HCT116 (cell line): Measurements from ENCODE around the gene SLC16A13. TPM values are rescaled to one million over a fixed set of nuclear protein-coding genes. Genes with fewer than 3 reads are reported as not detected.

Experiments
- ATAC-seq: fragments of 200-7000 bp; cut with Tn5 transposase; 2 replicates; pipeline ENCODE4 v1.9.1; 2020; ENCODE audit warnings: mild to moderate bottlenecking, moderate library complexity
- BruUV-seq: library from RNA; stranded (reverse); fragments of 400-500 nt; replicated peaks from 2 replicates; lab custom pipeline; 2021; lab: Mats Ljungman, UMichigan
- CTCF ChIA-PET: fragments of 300-600 bp; sonication (Branson Sonifier 250); formaldehyde crosslinking; loops from one replicate; lab custom pipeline; 2021; ENCODE audit warnings: antibody characterized with exemption; lab: Charles Lee
- POLR2A ChIA-PET: fragments of 300-600, 350-600 bp; sonication (Branson Sonifier 250); formaldehyde crosslinking; loops from one replicate; lab custom pipeline; 2021; ENCODE audit warnings: antibody characterized with exemption; lab: Charles Lee
- RAD21 ChIA-PET, 2 experiments: fragments of 300-600 bp; sonication (Branson Sonifier 250); formaldehyde crosslinking; loops; one replicate each; lab custom pipeline; 2023; ENCODE audit warnings: low total read pairs in 2 of 2; ENCODE audit not compliant: uncharacterized antibody in 2 of 2, unreplicated experiment in 2 of 2, low non-redundant PET in 1 of 2; lab: Charles Lee
- DNase-seq: peaks from one replicate; pipeline ENCODE4 v3.0.0-alpha.2; 2010; ENCODE audit warnings: low read depth, low spot score
- H2AFZ ChIP-seq: fragments of 200-600 bp; shearing (Covaris generic), sonication (generic); 2 replicates; pipeline ENCODE4 v1.6.1; 2017; ENCODE audit warnings: low read depth, mixed run types, mixed read lengths, antibody characterized with exemption, low read length; ENCODE audit not compliant: poor library complexity, severe bottlenecking
- H3K27ac ChIP-seq: 2 replicates; pipeline ENCODE4 v1.5.1; 2012; ENCODE audit warnings: low read depth, low read length
- H3K27me3 ChIP-seq: fragments of 200-600 bp; sonication (generic); 2 replicates; pipeline ENCODE4 v1.6.1; 2016; ENCODE audit warnings: mixed run types, low read length, mixed read lengths; ENCODE audit not compliant: insufficient read depth
- H3K36me3 ChIP-seq, 2 experiments: fragments of 200-500 bp in 1 of 2; fragments of 200-600 bp in 1 of 2; sonication (Bioruptor generic) in 1 of 2; sonication (generic) in 1 of 2; 2 replicates each; pipeline versions ENCODE4 v1.5.1 to v1.6.1; 2014 to 2016; ENCODE audit warnings: low read length in 2 of 2, inconsistent platforms in 1 of 2, mixed read lengths in 1 of 2, mixed run types in 1 of 2; ENCODE audit not compliant: insufficient read depth in 2 of 2, control insufficient read depth in 1 of 2
- H3K4me1 ChIP-seq, 2 experiments: fragments of 200-600 bp in 1 of 2; sonication (generic) in 1 of 2; 2 replicates each; pipeline versions ENCODE4 v1.5.1 to v1.6.1; 2012 to 2017; ENCODE audit warnings: low read length in 2 of 2, inconsistent platforms in 1 of 2, mild to moderate bottlenecking in 1 of 2, mixed read lengths in 1 of 2, mixed run types in 1 of 2, moderate library complexity in 1 of 2; ENCODE audit not compliant: insufficient read depth in 2 of 2, control insufficient read depth in 1 of 2
- H3K4me2 ChIP-seq: fragments of 200-600 bp; sonication (generic); 2 replicates; pipeline ENCODE4 v1.6.1; 2017; ENCODE audit warnings: mixed run types, low read length, mixed read lengths
- H3K4me3 ChIP-seq, 2 experiments: fragments of 200-600 bp in 1 of 2; sonication (generic) in 1 of 2; replicated peaks in 1 of 2; 2 replicates each; pipeline ENCODE4 v1.5.1; 2011 to 2016; ENCODE audit warnings: low read length in 2 of 2, control low read depth in 1 of 2, low read depth in 1 of 2, mild to moderate bottlenecking in 1 of 2, mixed read lengths in 1 of 2, mixed run types in 1 of 2
- H3K79me2 ChIP-seq: fragments of 200-600 bp; sonication (generic); 2 replicates; pipeline ENCODE4 v1.6.1; 2017; ENCODE audit warnings: mild to moderate bottlenecking, mixed run types, low read length, moderate library complexity, mixed read lengths; ENCODE audit not compliant: insufficient read depth
- H3K9ac ChIP-seq: fragments of 200-600 bp; sonication (generic); 2 replicates; pipeline ENCODE4 v1.6.1; 2016; ENCODE audit warnings: low read length, mixed read lengths
- H3K9me2 ChIP-seq: fragments of 200-600 bp; sonication (generic), shearing (Covaris generic); 2 replicates; pipeline ENCODE4 v1.6.1; 2017; ENCODE audit warnings: mixed run types, mild to moderate bottlenecking, moderate library complexity; ENCODE audit not compliant: insufficient read depth
- H3K9me3 ChIP-seq, 2 experiments: fragments of 200-500 bp in 1 of 2; fragments of 200-600 bp in 1 of 2; sonication (Bioruptor generic) in 1 of 2; sonication (generic) in 1 of 2; 2 replicates each; pipeline ENCODE4 v1.6.1; 2014 to 2017; ENCODE audit warnings: low read length in 2 of 2, mixed read lengths in 2 of 2, inconsistent platforms in 1 of 2, low read depth in 1 of 2, mild to moderate bottlenecking in 1 of 2, mixed run types in 1 of 2, moderate library complexity in 1 of 2; ENCODE audit not compliant: control insufficient read depth in 1 of 2, insufficient read depth in 1 of 2
- H4K20me1 ChIP-seq: fragments of 200-600 bp; sonication (generic), shearing (Covaris generic); 2 replicates; pipeline ENCODE4 v1.6.1; 2017; ENCODE audit warnings: mixed run types, mild to moderate bottlenecking, moderate library complexity; ENCODE audit not compliant: insufficient read depth
- ELF1 ChIP-seq: IDR thresholded peaks from 2 replicates; pipeline ENCODE4 v1.6.1; 2012; ENCODE audit warnings: low read depth, borderline replicate concordance
- EZH2 ChIP-seq: fragments of 200-600 bp; sonication (generic); IDR thresholded peaks from 2 replicates; pipeline ENCODE4 v1.6.1; 2017; ENCODE audit warnings: antibody characterized with exemption, mixed run types
- FOSL1 ChIP-seq: IDR thresholded peaks from 2 replicates; pipeline ENCODE4 v1.6.1; 2012; ENCODE audit warnings: low read depth
- RAD21 ChIP-seq: IDR thresholded peaks from 2 replicates; pipeline ENCODE4 v1.6.1; 2012; ENCODE audit warnings: low read depth, mild to moderate bottlenecking
- YY1 ChIP-seq: IDR thresholded peaks from 2 replicates; pipeline ENCODE4 v1.6.1; 2011; ENCODE audit warnings: low read length, low read depth, moderate library complexity, mild to moderate bottlenecking; ENCODE audit not compliant: insufficient replicate concordance; ENCODE audit errors: extremely low read depth
- ZBTB33 ChIP-seq: IDR thresholded peaks from 2 replicates; pipeline ENCODE4 v1.6.1; 2011; ENCODE audit warnings: mild to moderate bottlenecking, low read length, moderate library complexity; ENCODE audit not compliant: insufficient replicate concordance; ENCODE audit errors: extremely low read depth
- intact Hi-C: fragments of 100-400 bp; cut with micrococcal nuclease; formaldehyde crosslinking; loops from 2 replicates; pipeline ENCODE4 v1.10.0; 2022
- total RNA-seq: library from RNA; stranded (reverse); gene quantifications from one replicate; pipeline ENCODE4 v1.2.1, GENCODE V29; 2021; ENCODE audit not compliant: unreplicated experiment
- TF ChIP-seq, protein P1 (sequence below): IDR thresholded peaks from 2 replicates; pipeline ENCODE4 v1.6.1; 2012
- TF ChIP-seq, protein P2 (sequence below), 3 experiments: fragments of 200-600 bp in 1 of 3; sonication (generic) in 1 of 3; IDR thresholded peaks in 2 of 3; conservative IDR thresholded peaks in 1 of 3; 2 replicates each; pipeline ENCODE4 v1.5.1; 2012 to 2017; ENCODE audit warnings: low read depth in 2 of 3, low read length in 2 of 3, antibody characterized with exemption in 1 of 3, borderline replicate concordance in 1 of 3, control low read depth in 1 of 3, mild to moderate bottlenecking in 1 of 3, mixed read lengths in 1 of 3, mixed run types in 1 of 3, moderate library complexity in 1 of 3; ENCODE audit not compliant: insufficient read depth in 1 of 3

The SLC16A13 gene
- total RNA-seq, 1 experiment from 2014 or later: 6.8 TPM

DNA sequence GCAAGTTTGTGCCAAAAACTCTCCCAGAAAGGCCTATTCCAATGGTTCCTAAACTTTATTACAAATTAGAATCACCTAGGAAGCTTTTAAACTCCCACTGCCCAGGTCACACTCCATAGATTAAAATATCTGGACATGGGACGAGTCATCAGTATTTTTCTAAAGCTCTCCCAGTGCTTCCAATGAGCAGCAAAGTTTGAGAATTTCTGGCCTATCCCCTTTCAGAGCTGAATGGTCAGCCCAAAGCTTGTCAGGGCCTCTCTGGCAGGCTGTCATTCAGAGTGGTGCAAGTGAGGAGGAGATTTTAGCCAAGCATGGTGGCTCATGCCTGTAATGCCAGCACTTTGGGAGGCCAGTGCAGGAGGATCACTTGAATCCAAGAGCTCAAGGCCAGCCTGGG, 10.6 kb upstream of the SLC16A13 start:
- TF ChIP-seq EZH2 (no peak), ZBTB33 (no peak), ELF1 (no peak), YY1 (no peak), RAD21 (no peak), FOSL1 (no peak)
- TF ChIP-seq, protein P1, sequence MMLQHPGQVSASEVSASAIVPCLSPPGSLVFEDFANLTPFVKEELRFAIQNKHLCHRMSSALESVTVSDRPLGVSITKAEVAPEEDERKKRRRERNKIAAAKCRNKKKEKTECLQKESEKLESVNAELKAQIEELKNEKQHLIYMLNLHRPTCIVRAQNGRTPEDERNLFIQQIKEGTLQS: no peak
- TF ChIP-seq, protein P2, sequence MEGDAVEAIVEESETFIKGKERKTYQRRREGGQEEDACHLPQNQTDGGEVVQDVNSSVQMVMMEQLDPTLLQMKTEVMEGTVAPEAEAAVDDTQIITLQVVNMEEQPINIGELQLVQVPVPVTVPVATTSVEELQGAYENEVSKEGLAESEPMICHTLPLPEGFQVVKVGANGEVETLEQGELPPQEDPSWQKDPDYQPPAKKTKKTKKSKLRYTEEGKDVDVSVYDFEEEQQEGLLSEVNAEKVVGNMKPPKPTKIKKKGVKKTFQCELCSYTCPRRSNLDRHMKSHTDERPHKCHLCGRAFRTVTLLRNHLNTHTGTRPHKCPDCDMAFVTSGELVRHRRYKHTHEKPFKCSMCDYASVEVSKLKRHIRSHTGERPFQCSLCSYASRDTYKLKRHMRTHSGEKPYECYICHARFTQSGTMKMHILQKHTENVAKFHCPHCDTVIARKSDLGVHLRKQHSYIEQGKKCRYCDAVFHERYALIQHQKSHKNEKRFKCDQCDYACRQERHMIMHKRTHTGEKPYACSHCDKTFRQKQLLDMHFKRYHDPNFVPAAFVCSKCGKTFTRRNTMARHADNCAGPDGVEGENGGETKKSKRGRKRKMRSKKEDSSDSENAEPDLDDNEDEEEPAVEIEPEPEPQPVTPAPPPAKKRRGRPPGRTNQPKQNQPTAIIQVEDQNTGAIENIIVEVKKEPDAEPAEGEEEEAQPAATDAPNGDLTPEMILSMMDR (IDR thresholded peaks at IDR 0.05 in 2 of 3, conservative IDR thresholded peaks at IDR 0.05 in 1 of 3; ENCODE audit: borderline replicate concordance in 1 of 3, insufficient read depth in 1 of 3, low read depth in 2 of 3, low read length in 2 of 3): no peak
- Histone ChIP-seq H3K9me3 (no peaks in the 10 kb centered on the region), H3K36me3 (no peaks in the 10 kb centered on the region), H4K20me1 (no peaks in the 10 kb centered on the region), H3K4me1 (peaks cover 4 to 40% of the 10 kb centered on the region in 2 experiments; a peak in 3 of 4 replicates), H3K27me3 (no peaks in the 10 kb centered on the region), H3K79me2 (no peaks in the 10 kb centered on the region), H3K27ac (no peak overlapping the region), H3K9ac (no peak overlapping the region), H3K4me3 (no peak overlapping the region), H3K4me2 (no peak overlapping the region), H2AFZ (no peak overlapping the region), H3K9me2 (no peaks in the 10 kb centered on the region)
- DNase-seq (no peak), ATAC-seq (no peak)
- intact Hi-C loops: no loop called here
- ChIA-PET RAD21 (no interaction called here), POLR2A (interaction anchor here (0.7 to 0.8 kb wide), 2 partner anchors 12 to 374 kb away, joined by 3 read pairs; partner anchors contain the start of genes C17orf100 and MED31), CTCF (interaction anchor here (1.0 to 2.5 kb wide), 4 partner anchors 10 to 182 kb away, joined by 3 to 8 read pairs (median 6); partner anchors contain the start of gene SLC16A13)
- no TSS peak for BruUV-seq
